ENCODE data around the gene GLP1R.

DNA sequence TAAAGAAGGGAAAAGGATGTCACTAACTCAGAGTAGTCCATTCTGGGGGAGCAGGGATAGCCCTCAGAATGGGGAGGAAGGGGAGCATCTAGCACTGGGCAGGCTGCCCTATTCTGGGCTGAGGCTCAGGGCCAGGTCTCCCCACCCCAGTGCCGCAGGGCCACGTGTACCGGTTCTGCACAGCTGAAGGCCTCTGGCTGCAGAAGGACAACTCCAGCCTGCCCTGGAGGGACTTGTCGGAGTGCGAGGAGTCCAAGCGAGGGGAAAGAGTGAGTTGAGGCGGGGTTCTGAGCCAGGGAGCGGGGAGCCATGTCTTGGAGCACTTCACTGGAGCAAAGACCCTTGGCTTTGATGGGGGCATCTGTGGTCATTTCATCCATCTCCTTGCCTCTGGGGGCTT lies 17.0 kb downstream of the GLP1R start:
- TF ChIP-seq POLR2A (IDR thresholded peaks at IDR 0.05) = no peak
- TF ChIP-seq, protein P1, sequence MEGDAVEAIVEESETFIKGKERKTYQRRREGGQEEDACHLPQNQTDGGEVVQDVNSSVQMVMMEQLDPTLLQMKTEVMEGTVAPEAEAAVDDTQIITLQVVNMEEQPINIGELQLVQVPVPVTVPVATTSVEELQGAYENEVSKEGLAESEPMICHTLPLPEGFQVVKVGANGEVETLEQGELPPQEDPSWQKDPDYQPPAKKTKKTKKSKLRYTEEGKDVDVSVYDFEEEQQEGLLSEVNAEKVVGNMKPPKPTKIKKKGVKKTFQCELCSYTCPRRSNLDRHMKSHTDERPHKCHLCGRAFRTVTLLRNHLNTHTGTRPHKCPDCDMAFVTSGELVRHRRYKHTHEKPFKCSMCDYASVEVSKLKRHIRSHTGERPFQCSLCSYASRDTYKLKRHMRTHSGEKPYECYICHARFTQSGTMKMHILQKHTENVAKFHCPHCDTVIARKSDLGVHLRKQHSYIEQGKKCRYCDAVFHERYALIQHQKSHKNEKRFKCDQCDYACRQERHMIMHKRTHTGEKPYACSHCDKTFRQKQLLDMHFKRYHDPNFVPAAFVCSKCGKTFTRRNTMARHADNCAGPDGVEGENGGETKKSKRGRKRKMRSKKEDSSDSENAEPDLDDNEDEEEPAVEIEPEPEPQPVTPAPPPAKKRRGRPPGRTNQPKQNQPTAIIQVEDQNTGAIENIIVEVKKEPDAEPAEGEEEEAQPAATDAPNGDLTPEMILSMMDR (IDR thresholded peaks at IDR 0.05) = no peak
